Neuronal stem cell (in vitro differentiated cells): ENCODE results near the gene TIMM50.

Experiments
- DNase-seq: peaks from one replicate; pipeline ENCODE4 v3.0.0-alpha.2; 2013; ENCODE audit warnings: low spot score
- H2AFZ ChIP-seq: one replicate; pipeline ENCODE4 v1.6.1; 2013; ENCODE audit warnings: mild to moderate bottlenecking, low read length, inconsistent platforms
- H2AK5ac ChIP-seq: 2 replicates; pipeline ENCODE4 v1.6.1; 2013; ENCODE audit warnings: low read depth, mild to moderate bottlenecking, inconsistent platforms, low read length, moderate library complexity, mixed read lengths
- H2BK120ac ChIP-seq: 2 replicates; pipeline ENCODE4 v1.6.1; 2013; ENCODE audit warnings: low read depth, mild to moderate bottlenecking, inconsistent platforms, low read length, moderate library complexity, mixed read lengths
- H2BK12ac ChIP-seq: one replicate; pipeline ENCODE4 v1.6.1; 2013; ENCODE audit warnings: low read length, inconsistent platforms
- H2BK15ac ChIP-seq: 2 replicates; pipeline ENCODE4 v1.6.1; 2013; ENCODE audit warnings: mild to moderate bottlenecking, low read length, inconsistent platforms, mixed read lengths
- H2BK5ac ChIP-seq: one replicate; pipeline ENCODE4 v1.6.1; 2013; ENCODE audit warnings: inconsistent platforms, mild to moderate bottlenecking, low read length, moderate library complexity
- H3K14ac ChIP-seq: one replicate; pipeline ENCODE4 v1.6.1; 2013; ENCODE audit warnings: low read length, inconsistent platforms
- H3K18ac ChIP-seq: 2 replicates; pipeline ENCODE4 v1.6.1; 2013; ENCODE audit warnings: low read length, inconsistent platforms
- H3K23ac ChIP-seq: 2 replicates; pipeline ENCODE4 v1.6.1; 2013; ENCODE audit warnings: low read depth, mild to moderate bottlenecking, mixed read lengths, low read length, inconsistent platforms; ENCODE audit not compliant: poor library complexity
- H3K27ac ChIP-seq: replicated peaks from 3 replicates; pipeline ENCODE4 v1.5.1; 2013; ENCODE audit warnings: low read length, inconsistent platforms
- H3K27me3 ChIP-seq, 3 experiments: 2 replicates each; pipeline ENCODE4 v1.6.1; 2013; ENCODE audit warnings: low read length in 3 of 3, mild to moderate bottlenecking in 2 of 3, inconsistent platforms in 1 of 3, low read depth in 1 of 3, mixed read lengths in 1 of 3, moderate library complexity in 1 of 3; ENCODE audit not compliant: control insufficient read depth in 3 of 3, insufficient read depth in 3 of 3
- H3K36me3 ChIP-seq, 2 donors: replicated peaks in 1 of 2; 2 replicates each; pipeline ENCODE4 v1.6.1; 2013; ENCODE audit warnings: low read length in 2 of 2; ENCODE audit not compliant: control insufficient read depth in 2 of 2, insufficient read depth in 2 of 2
- H3K4ac ChIP-seq: 2 replicates; pipeline ENCODE4 v1.6.1; 2013; ENCODE audit warnings: inconsistent platforms, mild to moderate bottlenecking, low read length, moderate library complexity
- H3K4me1 ChIP-seq, 2 donors: 1 replicate in 1 of 2; 2 replicates in 1 of 2; pipeline ENCODE4 v1.6.1; 2013; ENCODE audit warnings: low read length in 2 of 2, low read depth in 1 of 2; ENCODE audit not compliant: control insufficient read depth in 2 of 2, insufficient read depth in 1 of 2
- H3K4me2 ChIP-seq: one replicate; pipeline ENCODE4 v1.6.1; 2013; ENCODE audit warnings: mild to moderate bottlenecking, low read length, inconsistent platforms; ENCODE audit not compliant: insufficient read depth, poor library complexity, severe bottlenecking
- H3K4me3 ChIP-seq, 2 donors: 2 replicates each; pipeline ENCODE4 v1.5.1; 2013; ENCODE audit warnings: low read length in 2 of 2, mild to moderate bottlenecking in 2 of 2, inconsistent platforms in 1 of 2, moderate library complexity in 1 of 2
- H3K79me1 ChIP-seq: one replicate; pipeline ENCODE4 v1.6.1; 2013; ENCODE audit warnings: low read depth, mild to moderate bottlenecking, inconsistent platforms, low read length, moderate library complexity
- H3K9ac ChIP-seq: one replicate; pipeline ENCODE4 v1.6.1; 2013; ENCODE audit warnings: mild to moderate bottlenecking, low read depth, low read length, inconsistent platforms; ENCODE audit not compliant: poor library complexity
- H3K9me3 ChIP-seq, 2 donors: replicated peaks in 1 of 2; 2 replicates each; pipeline versions ENCODE3 to v1.6.1; 2013; ENCODE audit warnings: low read length in 2 of 2, mild to moderate bottlenecking in 2 of 2, inconsistent platforms in 1 of 2, low read depth in 1 of 2, mixed read lengths in 1 of 2, moderate library complexity in 1 of 2; ENCODE audit not compliant: control insufficient read depth in 2 of 2, insufficient read depth in 1 of 2
- H4K8ac ChIP-seq: one replicate; pipeline ENCODE4 v1.6.1; 2013; ENCODE audit warnings: low read depth, mild to moderate bottlenecking, inconsistent platforms, low read length, moderate library complexity
- H4K91ac ChIP-seq: one replicate; pipeline ENCODE4 v1.6.1; 2013; ENCODE audit warnings: low read length, low read depth, mild to moderate bottlenecking, inconsistent platforms; ENCODE audit not compliant: poor library complexity
- WGBS, 2 donors: extraction: QIAGEN DNeasy Blood & Tissue Kit; methylation state at CpG; one replicate each; pipeline ENCODE4 v1.1.7; 2013; ENCODE audit warnings: missing lambda C conversion rate in 2 of 2, mixed read lengths in 1 of 2; ENCODE audit not compliant: insufficient read length in 2 of 2, insufficient replicate concordance in 1 of 2; ENCODE audit errors: extremely low coverage in 2 of 2; 5-methylcytosine and 5-hydroxymethylcytosine counted together

TIMM50 gene

GRCh38 chr19:39496063-39496462 is 15.4 kb downstream of the TIMM50 start:
- H2BK120ac ChIP-seq, result no peak overlapping the region
- no peak overlapping the region for H3K23ac ChIP-seq
- H4K91ac ChIP-seq, result no peak overlapping the region

GRCh38 chr19:39497701-39497995 is 17.0 kb downstream of the TIMM50 start:
- Histone ChIP-seq H2AK5ac (no peak overlapping the region), H3K4me3 (peak overlapping the region in 1 of 2 donors; percentile 43), H3K27ac (no peak overlapping the region), H3K79me1 (no peaks in the 10 kb centered on the region), H2BK120ac (no peak overlapping the region), H4K91ac (no peak overlapping the region), H3K27me3 (peaks cover 11 to 36% (median 26%) of the 10 kb centered on the region in 3 experiments), H3K4me1 (peaks cover 7 to 9% of the 10 kb centered on the region in 2 donors), H3K18ac (no peak overlapping the region), H3K4ac (no peak overlapping the region), H3K4me2 (peak overlapping the region; percentile 86), H3K23ac (no peak overlapping the region), H2BK5ac (no peak overlapping the region), H2BK12ac (no peak overlapping the region), H3K9ac (no peak overlapping the region), H4K8ac (no peak overlapping the region), H2AFZ (peak overlapping the region; percentile 85), H3K36me3 (no peaks in the 10 kb centered on the region), H3K14ac (no peak overlapping the region), H3K9me3 (peaks cover 0 to 3% of the 10 kb centered on the region in 2 donors), H2BK15ac (no peak overlapping the region)
- WGBS, 2 donors, result no CpG with 5 or more reads among the region's 7 CpGs
- DNase-seq, result no peak

More at GRCh38 chr19:39496063-39496462, 15.4 kb downstream of the TIMM50 start:
- Histone ChIP-seq H3K4me1 (peaks cover 7 to 9% of the 10 kb centered on the region in 2 donors), H2AK5ac (no peak overlapping the region), H3K4me3 (no peak overlapping the region), H3K18ac (no peak overlapping the region), H2BK5ac (no peak overlapping the region), H3K4me2 (no peak overlapping the region), H3K27me3 (peaks cover 11 to 28% (median 26%) of the 10 kb centered on the region in 3 experiments), H2BK12ac (no peak overlapping the region), H3K79me1 (no peaks in the 10 kb centered on the region), H4K8ac (peak overlapping the region; percentile 6), H3K36me3 (peaks cover 3 to 11% of the 10 kb centered on the region in 2 donors), H3K9me3 (no peaks in the 10 kb centered on the region), H3K4ac (no peak overlapping the region), H2BK15ac (no peak overlapping the region), H3K27ac (no peak overlapping the region), H2AFZ (no peak overlapping the region), H3K14ac (no peak overlapping the region), H3K9ac (no peak overlapping the region)
- no peak for DNase-seq
- no CpG with 5 or more reads among the region's 5 CpGs for WGBS, 2 donors

GRCh38 chr19:39497996-39498797 is 17.6 kb downstream of the TIMM50 start:
- no peak overlapping the region for H3K4ac ChIP-seq
- H3K23ac ChIP-seq, result peak overlapping the region; percentile 66
- peaks cover 7 to 9% of the 10 kb centered on the region in 2 donors for H3K4me1 ChIP-seq
- no peaks in the 10 kb centered on the region for H3K79me1 ChIP-seq
- H2AK5ac ChIP-seq, result no peak overlapping the region
- no peak overlapping the region for H4K91ac ChIP-seq
- peaks cover 11 to 39% (median 26%) of the 10 kb centered on the region in 3 experiments for H3K27me3 ChIP-seq
- no peak overlapping the region for H2BK12ac ChIP-seq
- H2AFZ ChIP-seq, result peak overlapping the region; percentile 85
- no peak overlapping the region for H3K14ac ChIP-seq
- WGBS, 2 donors, result no CpG with 5 or more reads among the region's 40 CpGs
- H3K18ac ChIP-seq, result peak overlapping the region; percentile 76
- H3K27ac ChIP-seq, result no peak overlapping the region
- H3K9me3 ChIP-seq, result peaks cover 0 to 4% of the 10 kb centered on the region in 2 donors
- peak overlapping the region; percentile 10 for H2BK120ac ChIP-seq
- H3K36me3 ChIP-seq, result no peaks in the 10 kb centered on the region
- peak overlapping the region; percentile 43 to 70 for H3K4me3 ChIP-seq
- peak overlapping the region; percentile 50 for H3K9ac ChIP-seq
- peak overlapping the region; percentile 86 for H3K4me2 ChIP-seq
- H4K8ac ChIP-seq, result no peak overlapping the region
- DNase-seq, result peak; percentile 60
- peak overlapping the region; percentile 5 for H2BK15ac ChIP-seq
- H2BK5ac ChIP-seq, result no peak overlapping the region

GRCh38 chr19:39498798-39499642 is 18.4 kb downstream of the TIMM50 start, which contains the start of gene DLL3:
DLL3 (plus strand) TSS chr19:39498947; CDS start chr19:39498975, 28 bp downstream.
- Histone ChIP-seq H3K4ac (no peak within 1 kb of the TSS), H3K14ac (no peak within 1 kb of the TSS), H2BK120ac (peak within 1 kb of the TSS; percentile 10), H3K4me1 (peaks cover 7 to 9% of the 10 kb centered on the region in 2 donors), H3K36me3 (no peaks in the 10 kb centered on the region), H3K27me3 (peaks cover 11 to 48% (median 32%) of the 10 kb centered on the region in 3 experiments), H2BK12ac (peak within 1 kb of the TSS; percentile 4), H3K79me1 (no peaks in the 10 kb centered on the region), H2BK15ac (peak within 1 kb of the TSS; percentile 19), H2BK5ac (no peak within 1 kb of the TSS), H3K4me3 (peak within 1 kb of the TSS; percentile 43 to 72), H3K9ac (peak within 1 kb of the TSS; percentile 53), H4K91ac (no peak within 1 kb of the TSS), H3K4me2 (peak within 1 kb of the TSS; percentile 86), H4K8ac (no peak within 1 kb of the TSS), H3K18ac (peak within 1 kb of the TSS; percentile 76), H3K9me3 (peaks cover 0 to 4% of the 10 kb centered on the region in 2 donors), H2AK5ac (no peak within 1 kb of the TSS), H3K23ac (peak within 1 kb of the TSS; percentile 66), H3K27ac (no peak within 1 kb of the TSS), H2AFZ (peak within 1 kb of the TSS; percentile 85)
- no peak for DNase-seq
- no CpG with 5 or more reads among the region's 60 CpGs for WGBS, 2 donors
